GM12878 (cell line): ENCODE results near the gene TCF12.

Experiments used
- BMI1 ChIP-seq: fragments of 450-650 bp; IDR thresholded peaks from 2 replicates; pipeline ENCODE4 v1.6.1; 2016; ENCODE audit warnings: mild to moderate bottlenecking, moderate library complexity, borderline replicate concordance
- CREB1 ChIP-seq: IDR thresholded peaks from 2 replicates; pipeline ENCODE4 v1.6.1; 2012; ENCODE audit warnings: low read depth, mild to moderate bottlenecking, inconsistent platforms
- ESRRA ChIP-seq: IDR thresholded peaks from 2 replicates; pipeline ENCODE4 v1.6.1; 2012; ENCODE audit warnings: mild to moderate bottlenecking, low read length, improper control_type of control experiment
- HCFC1 ChIP-seq: fragments of 150-350 bp; IDR thresholded peaks from 2 replicates; pipeline ENCODE4 v1.6.1; 2014; ENCODE audit warnings: low read length
- KDM1A ChIP-seq: fragments of 200-600 bp; sonication (generic); IDR thresholded peaks from 2 replicates; pipeline ENCODE4 v1.6.1; 2016; ENCODE audit warnings: borderline replicate concordance
- NBN ChIP-seq: fragments of 450-650 bp; IDR thresholded peaks from 2 replicates; pipeline ENCODE4 v1.6.1; 2016
- POLR2AphosphoS5 ChIP-seq: IDR thresholded peaks from 2 replicates; pipeline ENCODE4 v1.6.1; 2011; ENCODE audit warnings: mild to moderate bottlenecking, low read length, inconsistent platforms
- SUZ12 ChIP-seq: fragments of 200-600 bp; sonication (generic); IDR thresholded peaks from one replicate; pipeline ENCODE4 v1.6.1; 2018; ENCODE audit warnings: antibody characterized with exemption, mild to moderate bottlenecking; ENCODE audit not compliant: unreplicated experiment
- TAF1 ChIP-seq: IDR thresholded peaks from 2 replicates; pipeline ENCODE4 v1.6.1; 2011; ENCODE audit warnings: mild to moderate bottlenecking, low read depth, low read length, borderline replicate concordance
- ZNF384 ChIP-seq: IDR thresholded peaks from 2 replicates; pipeline ENCODE4 v1.6.1; 2012; ENCODE audit warnings: low read depth, mild to moderate bottlenecking, low read length, improper control_type of control experiment, borderline replicate concordance
- TF ChIP-seq, protein P1 (sequence below), 3 experiments: IDR thresholded peaks in 2 of 3; conservative IDR thresholded peaks in 1 of 3; 2 replicates each; pipeline ENCODE4 v1.5.1; 2011; ENCODE audit warnings: low read depth in 3 of 3, low read length in 3 of 3, mild to moderate bottlenecking in 3 of 3, control low read depth in 2 of 3, moderate library complexity in 2 of 3, inconsistent platforms in 1 of 3, mixed read lengths in 1 of 3; ENCODE audit not compliant: control insufficient read depth in 2 of 3, insufficient read depth in 1 of 3; ENCODE audit errors: extremely low read depth in 1 of 3

DNA sequence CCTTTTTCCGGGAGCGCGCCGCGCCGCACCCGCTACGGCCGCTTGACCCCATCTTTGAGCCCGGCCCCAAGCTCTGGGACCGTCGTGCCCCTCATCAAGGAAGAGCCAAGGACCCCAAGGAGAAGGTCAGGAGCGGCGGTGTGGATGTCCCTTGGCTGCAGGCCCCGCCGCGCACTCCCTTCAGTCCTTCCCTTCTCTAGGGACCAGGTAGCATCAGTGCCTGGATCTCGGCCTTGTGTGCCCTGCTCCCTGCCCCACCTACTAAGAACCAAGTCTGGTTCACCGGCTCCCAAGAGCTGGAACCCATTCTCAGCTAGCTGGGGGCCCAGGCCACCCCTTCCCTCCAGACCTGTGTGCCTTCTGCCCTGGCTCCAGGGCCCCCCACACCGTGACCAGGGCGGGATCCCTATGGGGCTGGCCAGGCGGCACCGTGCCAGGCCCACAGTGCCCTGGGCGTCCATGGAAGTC is 388.5 kb downstream of the TCF12 start:
- TF ChIP-seq ZNF384: no peak
- TF ChIP-seq, protein P1, sequence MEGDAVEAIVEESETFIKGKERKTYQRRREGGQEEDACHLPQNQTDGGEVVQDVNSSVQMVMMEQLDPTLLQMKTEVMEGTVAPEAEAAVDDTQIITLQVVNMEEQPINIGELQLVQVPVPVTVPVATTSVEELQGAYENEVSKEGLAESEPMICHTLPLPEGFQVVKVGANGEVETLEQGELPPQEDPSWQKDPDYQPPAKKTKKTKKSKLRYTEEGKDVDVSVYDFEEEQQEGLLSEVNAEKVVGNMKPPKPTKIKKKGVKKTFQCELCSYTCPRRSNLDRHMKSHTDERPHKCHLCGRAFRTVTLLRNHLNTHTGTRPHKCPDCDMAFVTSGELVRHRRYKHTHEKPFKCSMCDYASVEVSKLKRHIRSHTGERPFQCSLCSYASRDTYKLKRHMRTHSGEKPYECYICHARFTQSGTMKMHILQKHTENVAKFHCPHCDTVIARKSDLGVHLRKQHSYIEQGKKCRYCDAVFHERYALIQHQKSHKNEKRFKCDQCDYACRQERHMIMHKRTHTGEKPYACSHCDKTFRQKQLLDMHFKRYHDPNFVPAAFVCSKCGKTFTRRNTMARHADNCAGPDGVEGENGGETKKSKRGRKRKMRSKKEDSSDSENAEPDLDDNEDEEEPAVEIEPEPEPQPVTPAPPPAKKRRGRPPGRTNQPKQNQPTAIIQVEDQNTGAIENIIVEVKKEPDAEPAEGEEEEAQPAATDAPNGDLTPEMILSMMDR (IDR thresholded peaks at IDR 0.05 in 2 of 3, conservative IDR thresholded peaks at IDR 0.05 in 1 of 3; ENCODE audit: control insufficient read depth in 2 of 3, extremely low read depth in 1 of 3, insufficient read depth in 1 of 3, low read depth in 3 of 3, low read length in 3 of 3): no peak
- TF ChIP-seq ESRRA: no peak
- TF ChIP-seq BMI1: no peak
- no peak for TF ChIP-seq SUZ12
- no peak for TF ChIP-seq KDM1A
- no peak for TF ChIP-seq TAF1
- no peak for TF ChIP-seq POLR2AphosphoS5
- TF ChIP-seq HCFC1: no peak
- TF ChIP-seq NBN: no peak
- TF ChIP-seq CREB1: no peak
